Measurements from ENCODE around the gene KIAA0232. TPM values are rescaled to one million over a fixed set of nuclear protein-coding genes. Genes with fewer than 3 reads are reported as not detected.

KIAA0232 gene
- total and polyA plus RNA-seq, 9 of the 15 experiments (the other 6 are each of a cell fraction or from before 2014, with no cell fraction given) = 3.5 to 17.4 (median 13.0) TPM

- TF ChIP-seq, protein P1, sequence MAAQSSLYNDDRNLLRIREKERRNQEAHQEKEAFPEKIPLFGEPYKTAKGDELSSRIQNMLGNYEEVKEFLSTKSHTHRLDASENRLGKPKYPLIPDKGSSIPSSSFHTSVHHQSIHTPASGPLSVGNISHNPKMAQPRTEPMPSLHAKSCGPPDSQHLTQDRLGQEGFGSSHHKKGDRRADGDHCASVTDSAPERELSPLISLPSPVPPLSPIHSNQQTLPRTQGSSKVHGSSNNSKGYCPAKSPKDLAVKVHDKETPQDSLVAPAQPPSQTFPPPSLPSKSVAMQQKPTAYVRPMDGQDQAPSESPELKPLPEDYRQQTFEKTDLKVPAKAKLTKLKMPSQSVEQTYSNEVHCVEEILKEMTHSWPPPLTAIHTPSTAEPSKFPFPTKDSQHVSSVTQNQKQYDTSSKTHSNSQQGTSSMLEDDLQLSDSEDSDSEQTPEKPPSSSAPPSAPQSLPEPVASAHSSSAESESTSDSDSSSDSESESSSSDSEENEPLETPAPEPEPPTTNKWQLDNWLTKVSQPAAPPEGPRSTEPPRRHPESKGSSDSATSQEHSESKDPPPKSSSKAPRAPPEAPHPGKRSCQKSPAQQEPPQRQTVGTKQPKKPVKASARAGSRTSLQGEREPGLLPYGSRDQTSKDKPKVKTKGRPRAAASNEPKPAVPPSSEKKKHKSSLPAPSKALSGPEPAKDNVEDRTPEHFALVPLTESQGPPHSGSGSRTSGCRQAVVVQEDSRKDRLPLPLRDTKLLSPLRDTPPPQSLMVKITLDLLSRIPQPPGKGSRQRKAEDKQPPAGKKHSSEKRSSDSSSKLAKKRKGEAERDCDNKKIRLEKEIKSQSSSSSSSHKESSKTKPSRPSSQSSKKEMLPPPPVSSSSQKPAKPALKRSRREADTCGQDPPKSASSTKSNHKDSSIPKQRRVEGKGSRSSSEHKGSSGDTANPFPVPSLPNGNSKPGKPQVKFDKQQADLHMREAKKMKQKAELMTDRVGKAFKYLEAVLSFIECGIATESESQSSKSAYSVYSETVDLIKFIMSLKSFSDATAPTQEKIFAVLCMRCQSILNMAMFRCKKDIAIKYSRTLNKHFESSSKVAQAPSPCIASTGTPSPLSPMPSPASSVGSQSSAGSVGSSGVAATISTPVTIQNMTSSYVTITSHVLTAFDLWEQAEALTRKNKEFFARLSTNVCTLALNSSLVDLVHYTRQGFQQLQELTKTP (IDR thresholded peaks at IDR 0.05; ENCODE audit: low read depth in 1 of 2, partially characterized antibody in 2 of 2) = no peak
- peak; percentile 53; the same call in 1 of the 2 replicates for TF ChIP-seq GTF2A2 (tag; IDR thresholded peaks at IDR 0.05)
- TF ChIP-seq RCOR1 (IDR thresholded peaks at IDR 0.05; ENCODE audit: borderline replicate concordance in 1 of 2, low read depth in 2 of 2, low read length in 2 of 2) = no peak
- TF ChIP-seq PHB (CRISPR knock-in tag; IDR thresholded peaks at IDR 0.05) = no peak
- peak; percentile 73; the same call in 1 of the 2 replicates for TF ChIP-seq CBX1 (IDR thresholded peaks at IDR 0.05; ENCODE audit: low read depth)
- TF ChIP-seq ZNF384 (IDR thresholded peaks at IDR 0.05; ENCODE audit: low read depth, low read length) = peak; percentile 29; the same call in 1 of the 2 replicates
- 0 out of 2 replicates have a peak, but pooled peaks have one; percentile 50 for TF ChIP-seq NR2F6 (CRISPR knock-in tag; IDR thresholded peaks at IDR 0.05)
- TF ChIP-seq ARNT (IDR thresholded peaks at IDR 0.05) = no peak
- TF ChIP-seq ZNF583 (CRISPR knock-in tag; IDR thresholded peaks at IDR 0.05) = peak; percentile 14; the same call in 1 of the 2 replicates
- peak; percentile 75; the same call in 1 of the 2 replicates for TF ChIP-seq ESRRA (IDR thresholded peaks at IDR 0.05; ENCODE audit: borderline replicate concordance, low read depth)
- peak; percentile 86; the same call in 1 of the 2 replicates for TF ChIP-seq TOE1 (IDR thresholded peaks at IDR 0.05; ENCODE audit: borderline replicate concordance)
- 0 out of 2 replicates have a peak, but pooled peaks have one; percentile 58 for TF ChIP-seq TOE1 (CRISPR knock-in tag; IDR thresholded peaks at IDR 0.05; ENCODE audit: borderline replicate concordance, low read depth)
- TF ChIP-seq CTCFL (IDR thresholded peaks at IDR 0.05; ENCODE audit: borderline replicate concordance, insufficient read depth, low read depth, low read length, poor library complexity, severe bottlenecking) = peak; percentile 98
- TF ChIP-seq, protein P2, sequence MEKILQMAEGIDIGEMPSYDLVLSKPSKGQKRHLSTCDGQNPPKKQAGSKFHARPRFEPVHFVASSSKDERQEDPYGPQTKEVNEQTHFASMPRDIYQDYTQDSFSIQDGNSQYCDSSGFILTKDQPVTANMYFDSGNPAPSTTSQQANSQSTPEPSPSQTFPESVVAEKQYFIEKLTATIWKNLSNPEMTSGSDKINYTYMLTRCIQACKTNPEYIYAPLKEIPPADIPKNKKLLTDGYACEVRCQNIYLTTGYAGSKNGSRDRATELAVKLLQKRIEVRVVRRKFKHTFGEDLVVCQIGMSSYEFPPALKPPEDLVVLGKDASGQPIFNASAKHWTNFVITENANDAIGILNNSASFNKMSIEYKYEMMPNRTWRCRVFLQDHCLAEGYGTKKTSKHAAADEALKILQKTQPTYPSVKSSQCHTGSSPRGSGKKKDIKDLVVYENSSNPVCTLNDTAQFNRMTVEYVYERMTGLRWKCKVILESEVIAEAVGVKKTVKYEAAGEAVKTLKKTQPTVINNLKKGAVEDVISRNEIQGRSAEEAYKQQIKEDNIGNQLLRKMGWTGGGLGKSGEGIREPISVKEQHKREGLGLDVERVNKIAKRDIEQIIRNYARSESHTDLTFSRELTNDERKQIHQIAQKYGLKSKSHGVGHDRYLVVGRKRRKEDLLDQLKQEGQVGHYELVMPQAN (IDR thresholded peaks at IDR 0.05; ENCODE audit: borderline replicate concordance) = peak; percentile 22; the same call in 1 of the 2 replicates
- peak; percentile 41 for TF ChIP-seq DMBX1 (CRISPR knock-in tag; IDR thresholded peaks at IDR 0.05; ENCODE audit: borderline replicate concordance)
- TF ChIP-seq MEIS2 (IDR thresholded peaks at IDR 0.05; ENCODE audit: partially characterized antibody) = peak; percentile 13
- peak; percentile 82; the same call in 1 of the 2 replicates for TF ChIP-seq ATF7 (IDR thresholded peaks at IDR 0.05)
- TF ChIP-seq RBM25 (IDR thresholded peaks at IDR 0.05; ENCODE audit: low read depth, low read length, severe bottlenecking) = no peak
- peak; percentile 77 for TF ChIP-seq GABPB1 (CRISPR knock-in tag; IDR thresholded peaks at IDR 0.05)
Measured at GRCh38 chr4:6909113-6909969, 126.8 kb downstream of the KIAA0232 start, which contains the start of gene TBC1D14 (continued).

Measured in K562 (cell line).